Panc1 (cell line): Measurements from ENCODE around the gene SMCHD1. TPM values are rescaled to one million over a fixed set of nuclear protein-coding genes. Genes with fewer than 3 reads are reported as not detected.

Experiments used
- ATAC-seq: fragments of 200-7000 bp; cut with Tn5 transposase; 2 replicates; pipeline ENCODE4 v1.9.1; 2020; ENCODE audit warnings: mild to moderate bottlenecking, moderate library complexity
- BruUV-seq: library from RNA; stranded (reverse); fragments of 400-500 nt; replicated peaks from 2 replicates; lab custom pipeline; 2021; lab: Mats Ljungman, UMichigan
- CTCF ChIA-PET: fragments of 300-600 bp; sonication (Branson Sonifier 250); formaldehyde crosslinking; loops from one replicate; lab custom pipeline; 2022; ENCODE audit warnings: antibody characterized with exemption; lab: Charles Lee
- POLR2A ChIA-PET: fragments of 300-600 bp; sonication (Branson Sonifier 250); formaldehyde crosslinking; loops from one replicate; lab custom pipeline; 2022; ENCODE audit warnings: antibody characterized with exemption; lab: Charles Lee
- DNase-seq: peaks from one replicate; pipeline ENCODE4 v3.0.0-alpha.2; 2010; ENCODE audit warnings: low read depth, low spot score
- H3K27ac ChIP-seq: 2 replicates; pipeline ENCODE4 v1.5.1; 2011; ENCODE audit warnings: mild to moderate bottlenecking, low read length, inconsistent platforms
- H3K27me3 ChIP-seq: fragments of 200-500 bp; sonication (Bioruptor generic); 2 replicates; pipeline ENCODE4 v1.6.0; 2014; ENCODE audit warnings: low read length, inconsistent platforms; ENCODE audit not compliant: control insufficient read depth, insufficient read depth
- H3K36me3 ChIP-seq: fragments of 200-500 bp; sonication (Bioruptor generic); 2 replicates; pipeline ENCODE4 v1.5.1; 2014; ENCODE audit warnings: inconsistent platforms, mild to moderate bottlenecking, low read length, moderate library complexity; ENCODE audit not compliant: control insufficient read depth, insufficient read depth
- H3K4me1 ChIP-seq: 2 replicates; pipeline ENCODE4 v1.5.1; 2011; ENCODE audit warnings: inconsistent platforms, mild to moderate bottlenecking, low read length, moderate library complexity; ENCODE audit not compliant: control insufficient read depth, insufficient read depth
- H3K4me3 ChIP-seq, 2 experiments: 2 replicates each; pipeline ENCODE4 v1.5.1; 2011 to 2012; ENCODE audit warnings: low read depth in 2 of 2, low read length in 2 of 2, mild to moderate bottlenecking in 2 of 2, inconsistent platforms in 1 of 2, moderate library complexity in 1 of 2
- H3K9me3 ChIP-seq: fragments of 200-500 bp; sonication (Bioruptor generic); 2 replicates; pipeline ENCODE4 v1.5.1; 2014; ENCODE audit warnings: low read depth, mild to moderate bottlenecking, inconsistent platforms, low read length, moderate library complexity; ENCODE audit not compliant: control insufficient read depth, insufficient read depth
- CTCF ChIP-seq: fragments of 450-650 bp; IDR thresholded peaks from 2 replicates; pipeline ENCODE4 v1.5.1; 2017; ENCODE audit warnings: mild to moderate bottlenecking
- POLR2AphosphoS5 ChIP-seq: IDR thresholded peaks from 2 replicates; pipeline ENCODE4 v1.6.1; 2012; ENCODE audit warnings: mild to moderate bottlenecking, low read depth, low read length, moderate library complexity
- REST ChIP-seq, 2 experiments: IDR thresholded peaks; 2 replicates each; pipeline ENCODE4 v1.6.1; 2011 to 2012; ENCODE audit warnings: low read depth in 2 of 2, control low read depth in 1 of 2, low read length in 1 of 2, mild to moderate bottlenecking in 1 of 2, moderate library complexity in 1 of 2; ENCODE audit not compliant: insufficient read depth in 1 of 2
- SIN3A ChIP-seq: IDR thresholded peaks from 2 replicates; pipeline ENCODE4 v1.6.1; 2012; ENCODE audit warnings: low read depth, mild to moderate bottlenecking, low read length, moderate library complexity, borderline replicate concordance; ENCODE audit not compliant: insufficient read depth
- TCF7L2 ChIP-seq: IDR thresholded peaks from 2 replicates; pipeline ENCODE4 v1.6.1; 2011; ENCODE audit warnings: mild to moderate bottlenecking, low read depth, low read length, inconsistent platforms
- in situ Hi-C: cut with HindIII; loops from 2 replicates; pipeline ENCODE4 v1.10.0; 2016; ENCODE audit warnings: low sequenced_read_pairs, low pct_unique_long_range_greater_than_20kb
- intact Hi-C: fragments of 100-400 bp; cut with micrococcal nuclease; formaldehyde crosslinking; loops from one replicate; pipeline ENCODE4 v1.10.0; 2022; ENCODE audit not compliant: unreplicated experiment
- total RNA-seq: library from RNA; stranded (reverse); gene quantifications from one replicate; pipeline ENCODE4 v1.2.1, GENCODE V29; 2021; ENCODE audit not compliant: unreplicated experiment

Gene SMCHD1
- total RNA-seq, 1 experiment from 2014 or later: 40.9 TPM

GRCh38 chr18:2823966-2824365 lies 168.4 kb downstream of the SMCHD1 start:
- H3K36me3 ChIP-seq: no peaks in the 10 kb centered on the region
- no peaks in the 10 kb centered on the region for H3K27me3 ChIP-seq
- H3K9me3 ChIP-seq: no peaks in the 10 kb centered on the region
- H3K4me3 ChIP-seq: no peak overlapping the region
- TF ChIP-seq SIN3A (no peak), POLR2AphosphoS5 (no peak), REST (IDR thresholded peaks at IDR 0.05; ENCODE audit: insufficient read depth in 1 of 2, low read depth in 2 of 2, low read length in 1 of 2) (no peak), TCF7L2 (no peak), CTCF (no peak)
- no peak overlapping the region for H3K27ac ChIP-seq
- H3K4me1 ChIP-seq: no peaks in the 10 kb centered on the region
- CTCF ChIA-PET: no interaction called here
- DNase-seq (no peak), ATAC-seq (no peak)
- no TSS peak for BruUV-seq
- intact Hi-C loops: no loop called here
- in situ Hi-C loops: no loop called here
- POLR2A ChIA-PET: no interaction called here

DNA sequence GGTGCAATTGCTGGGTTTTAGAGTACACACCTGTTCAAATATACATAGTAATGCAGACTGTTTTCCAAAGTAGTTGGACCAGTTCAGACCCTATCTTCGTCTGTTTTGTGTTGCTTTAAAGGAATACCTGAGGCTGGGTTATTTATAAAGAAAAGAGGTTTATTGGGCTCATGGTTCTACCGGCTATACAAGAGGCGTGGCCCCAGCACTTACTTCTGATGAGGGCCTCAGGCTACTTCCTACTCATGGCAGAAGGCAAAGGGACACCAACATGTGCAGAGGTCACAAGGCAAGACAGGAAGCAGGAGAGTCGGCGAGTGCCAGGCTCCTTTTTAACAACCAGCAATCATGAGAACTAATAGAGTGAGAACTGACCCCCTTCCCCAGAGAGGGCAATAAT lies 169.3 kb downstream of the SMCHD1 start:
- H3K9me3 ChIP-seq: no peaks in the 10 kb centered on the region
- TF ChIP-seq TCF7L2 (no peak), SIN3A (no peak), REST (IDR thresholded peaks at IDR 0.05; ENCODE audit: insufficient read depth in 1 of 2, low read depth in 2 of 2, low read length in 1 of 2) (no peak), CTCF (no peak), POLR2AphosphoS5 (no peak)
- BruUV-seq: no TSS peak
- ATAC-seq: no peak
- H3K27me3 ChIP-seq: no peaks in the 10 kb centered on the region
- ChIA-PET POLR2A (no interaction called here), CTCF (no interaction called here)
- in situ Hi-C loops: no loop called here
- H3K4me3 ChIP-seq: no peak overlapping the region
- no peak for DNase-seq
- no peaks in the 10 kb centered on the region for H3K4me1 ChIP-seq
- no peak overlapping the region for H3K27ac ChIP-seq
- intact Hi-C loops: no loop called here
- no peaks in the 10 kb centered on the region for H3K36me3 ChIP-seq
